NCI-H2107 treated with DMSO at 0.1 percent for 48 hours (cell line): ENCODE data around the gene SUSD6.
"Not testable (repeated sequence)": the region's sequence is repeated elsewhere in the genome, so short reads cannot be mapped to it uniquely, and the experiment has no call there.

Experiments used
- DNase-seq: peaks from one replicate; lab custom pipeline; 2025; ENCODE audit not compliant: unreplicated experiment; lab: John Stamatoyannopoulos, UW

Gene SUSD6

DNA sequence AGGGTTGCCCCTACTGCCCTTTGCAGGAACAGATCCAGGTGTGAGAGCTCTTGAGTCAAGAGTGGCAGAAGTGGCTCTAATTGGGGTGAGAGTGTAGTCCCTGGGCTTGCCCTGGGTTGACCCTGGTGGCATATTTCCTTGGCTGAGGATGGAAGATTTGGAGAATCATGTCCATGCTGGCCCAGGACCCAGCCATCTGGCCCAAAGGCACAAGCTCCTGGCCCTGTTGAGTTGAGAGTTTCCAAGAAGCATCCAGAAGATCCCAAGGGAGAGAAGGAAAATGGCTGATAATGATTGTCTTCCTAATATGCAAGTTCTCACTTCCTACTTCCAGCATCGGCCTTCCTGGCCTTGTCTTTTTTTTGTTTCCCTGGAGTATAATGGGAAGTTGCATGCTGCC is 100.1 kb downstream of the SUSD6 start:
- DNase-seq = no peak

DNA sequence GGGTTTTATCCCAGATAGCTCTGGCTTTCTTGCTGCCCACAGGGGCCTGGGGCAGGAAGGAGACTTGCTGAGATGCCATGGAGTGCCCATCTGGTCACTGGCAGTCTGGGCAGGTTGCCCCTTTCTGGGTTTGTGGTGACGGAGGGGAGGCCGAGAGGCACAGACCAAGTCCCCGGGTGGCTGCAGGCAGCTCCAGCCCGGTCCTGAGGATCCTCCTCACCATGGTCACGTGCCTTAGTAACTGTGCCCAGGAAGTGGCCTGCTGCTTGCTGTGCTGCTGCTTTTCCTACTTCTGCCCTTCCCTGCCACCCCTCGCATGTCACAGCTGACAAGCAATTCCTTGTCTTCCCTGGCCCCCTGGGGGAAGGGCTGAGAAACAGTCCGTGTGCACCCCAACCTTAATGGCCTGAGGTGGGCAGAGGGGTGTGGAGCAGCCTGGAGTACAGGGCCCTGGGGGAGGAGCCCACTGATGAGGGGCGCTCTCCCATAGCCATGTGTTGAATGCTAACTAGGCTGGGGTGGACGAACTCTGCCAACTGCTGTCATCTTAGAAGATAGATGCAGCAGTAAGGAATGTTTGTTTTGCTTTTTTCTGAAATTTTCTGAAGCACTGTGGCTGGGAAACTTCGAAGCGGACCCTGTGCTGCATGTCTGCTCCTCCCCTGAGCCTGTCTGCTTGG is 100.6 kb downstream of the SUSD6 start:
- DNase-seq = no peak

DNA sequence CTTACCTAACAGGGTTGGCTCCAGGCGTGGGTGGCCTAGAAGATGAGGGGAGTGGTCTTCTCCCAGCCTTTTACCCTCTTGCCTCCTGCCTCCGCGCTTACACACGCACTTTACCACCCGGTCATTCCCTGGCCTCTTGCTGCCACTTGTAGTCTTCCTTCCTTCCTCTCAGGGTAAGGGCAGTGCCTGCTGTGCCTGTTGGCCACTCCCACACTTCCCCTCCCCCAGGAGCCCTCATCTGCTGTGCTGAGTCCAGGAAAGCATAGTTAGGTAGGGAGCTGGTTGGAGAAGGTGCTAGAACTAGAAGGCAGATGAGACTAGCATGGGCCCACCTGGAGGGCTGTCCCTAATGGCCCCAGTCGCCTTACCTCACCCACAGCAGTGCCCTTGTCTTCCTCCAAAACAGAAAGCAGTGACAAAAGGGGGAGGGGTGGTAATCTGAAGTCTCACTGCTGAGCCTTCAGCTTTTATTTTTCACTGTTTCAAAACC is 101.2 kb downstream of the SUSD6 start:
- peak; percentile 94 for DNase-seq

DNA sequence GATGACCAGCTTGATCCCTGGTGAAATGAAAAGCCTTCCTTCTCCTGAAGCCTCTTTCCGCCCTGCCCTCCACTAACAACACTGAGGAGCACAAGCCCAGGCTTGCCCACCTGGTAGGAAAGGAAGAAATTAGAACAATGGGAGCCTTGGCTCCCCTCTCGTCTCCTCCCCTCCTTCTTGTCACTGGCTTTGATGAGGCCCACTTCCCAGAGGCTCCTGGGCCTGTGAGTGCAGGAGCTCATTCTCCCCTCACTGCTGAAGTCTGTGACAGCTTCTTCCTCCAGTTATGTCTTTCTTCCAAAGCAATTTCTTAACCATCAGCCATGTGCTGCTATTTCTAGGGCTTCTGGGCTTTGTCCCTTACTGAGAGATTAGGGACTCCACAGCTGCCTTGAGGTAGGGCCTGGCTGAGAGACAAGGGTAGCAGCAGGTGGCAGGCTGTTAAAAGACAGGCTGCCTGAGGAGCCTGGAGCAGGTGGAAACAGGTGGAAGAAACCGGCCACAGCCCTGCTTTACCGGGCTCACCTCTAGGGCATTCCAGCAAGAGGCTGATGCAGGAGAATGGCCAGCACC is 101.9 kb downstream of the SUSD6 start:
- DNase-seq = peak; percentile 96

DNA sequence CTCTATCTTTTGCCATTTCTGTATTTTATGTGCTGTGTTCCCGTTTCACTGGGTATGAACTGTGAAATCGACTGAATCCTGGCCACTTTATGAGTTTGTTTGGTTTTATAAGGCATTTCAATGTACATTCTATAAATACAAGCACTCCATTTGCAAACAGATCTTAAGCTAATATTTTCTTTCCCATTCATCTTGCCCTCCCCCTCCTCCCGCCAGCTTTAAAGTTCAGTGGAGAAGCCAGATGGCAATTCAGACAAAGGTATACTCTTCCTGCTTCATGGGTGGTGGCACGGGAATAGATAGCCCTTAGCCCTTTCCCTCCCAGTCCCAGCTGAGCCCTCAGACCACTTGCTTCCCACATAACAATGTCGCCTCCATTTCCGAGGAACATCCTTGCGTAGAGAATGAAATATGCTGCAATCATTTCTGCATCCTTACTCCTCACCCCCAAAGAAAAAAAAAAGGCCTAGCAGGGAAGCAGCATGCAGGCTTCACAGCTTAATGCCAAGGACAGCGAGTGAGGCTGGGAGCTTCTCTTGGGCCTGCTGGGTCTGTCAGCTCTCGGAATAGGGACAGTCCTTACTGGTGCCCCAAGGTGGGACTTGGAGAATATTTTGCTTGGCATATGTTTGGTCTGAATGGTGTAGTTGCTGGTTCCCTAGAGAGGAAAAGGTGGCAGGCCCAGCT is 102.7 kb downstream of the SUSD6 start:
- peak; percentile 83 for DNase-seq

DNA sequence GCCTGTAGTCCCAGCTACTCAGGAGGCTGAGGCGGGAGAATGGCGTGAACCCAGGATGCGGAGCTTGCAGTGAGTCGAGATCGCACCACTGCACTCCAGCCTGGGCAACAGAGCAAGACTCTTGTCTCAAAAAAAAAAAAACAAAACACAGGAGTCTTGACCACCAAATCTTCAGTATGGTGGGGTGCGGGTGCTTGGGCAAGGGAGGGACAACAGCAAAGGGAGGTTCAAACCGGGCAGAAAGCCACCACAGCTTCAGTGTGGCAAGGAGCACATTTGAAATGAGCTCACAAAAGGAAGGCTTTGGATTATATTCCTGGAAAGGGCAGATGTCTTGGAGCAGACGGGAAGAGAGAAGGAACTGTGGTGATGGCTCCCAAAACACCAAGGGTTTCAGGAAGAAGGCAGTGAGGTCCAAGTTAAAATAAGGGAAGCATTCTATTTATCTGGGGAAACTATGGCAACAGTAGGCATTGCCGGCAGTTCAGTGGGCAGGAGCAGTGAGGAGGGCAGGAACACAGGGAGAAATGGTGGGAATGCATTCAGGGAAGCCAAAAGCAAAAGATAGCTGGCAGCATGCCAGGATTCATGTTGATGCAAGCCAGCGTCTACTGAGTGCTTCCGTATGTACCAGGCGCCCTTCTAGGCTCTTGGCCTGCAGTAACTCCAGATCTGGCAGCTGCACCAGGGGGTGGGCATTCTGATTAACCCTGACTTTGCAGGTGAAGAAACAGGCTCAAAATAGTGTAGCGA is 104.5 kb downstream of the SUSD6 start:
- peak; percentile 97 for DNase-seq

DNA sequence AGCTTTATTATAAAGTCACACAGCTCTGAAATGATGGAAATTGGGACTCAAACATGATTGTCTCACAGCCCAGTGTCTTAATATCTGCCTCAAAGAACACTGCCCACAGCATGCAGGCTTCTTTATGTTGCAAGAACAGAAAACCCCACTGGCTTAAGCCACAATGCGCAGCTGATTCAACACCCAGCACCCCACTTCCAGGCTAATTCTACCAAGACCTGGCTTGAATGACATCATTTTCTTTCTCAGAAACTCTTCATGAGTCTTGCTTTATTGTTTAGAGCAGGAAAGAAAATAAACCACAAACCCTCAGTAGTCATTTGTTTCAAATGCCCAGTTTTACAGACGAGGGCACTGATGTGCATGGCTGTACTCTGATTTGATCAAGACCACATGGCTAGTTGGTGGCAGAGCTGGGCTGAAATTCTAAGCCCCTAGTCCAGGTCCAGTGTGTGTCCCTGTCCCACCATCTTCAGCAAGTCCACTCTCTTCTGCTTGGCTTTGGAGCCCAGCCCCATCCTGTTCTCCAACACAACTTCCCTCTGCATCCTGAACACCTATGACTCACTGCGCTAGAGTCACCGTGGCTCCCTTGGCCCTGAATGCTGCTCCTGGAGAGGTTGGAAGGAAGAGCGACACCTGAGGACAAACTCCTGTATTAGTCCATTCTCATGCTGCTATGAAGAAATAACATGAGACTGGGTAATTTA is 105.2 kb downstream of the SUSD6 start:
- DNase-seq = no peak

DNA sequence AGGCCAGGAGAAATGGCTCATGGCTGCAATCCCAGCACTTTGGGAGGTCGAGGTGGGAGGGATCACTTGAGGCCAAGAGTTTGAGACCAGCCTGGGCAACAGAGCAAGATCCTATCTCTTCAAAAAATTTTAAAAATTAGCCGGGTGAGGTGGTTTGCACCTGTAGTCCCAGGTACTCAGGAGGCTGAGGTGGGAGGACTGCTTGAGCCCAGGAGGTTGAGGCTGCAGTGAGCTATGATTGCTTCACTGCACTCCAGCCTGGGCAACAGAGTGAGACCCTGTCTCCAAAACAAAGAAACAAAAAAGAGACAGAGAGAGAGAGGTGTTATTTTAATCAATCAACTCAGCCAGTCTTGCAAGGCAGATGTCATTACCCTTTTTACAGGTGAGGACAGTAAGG is 107.2 kb downstream of the SUSD6 start:
- DNase-seq = not testable (repeated sequence)

DNA sequence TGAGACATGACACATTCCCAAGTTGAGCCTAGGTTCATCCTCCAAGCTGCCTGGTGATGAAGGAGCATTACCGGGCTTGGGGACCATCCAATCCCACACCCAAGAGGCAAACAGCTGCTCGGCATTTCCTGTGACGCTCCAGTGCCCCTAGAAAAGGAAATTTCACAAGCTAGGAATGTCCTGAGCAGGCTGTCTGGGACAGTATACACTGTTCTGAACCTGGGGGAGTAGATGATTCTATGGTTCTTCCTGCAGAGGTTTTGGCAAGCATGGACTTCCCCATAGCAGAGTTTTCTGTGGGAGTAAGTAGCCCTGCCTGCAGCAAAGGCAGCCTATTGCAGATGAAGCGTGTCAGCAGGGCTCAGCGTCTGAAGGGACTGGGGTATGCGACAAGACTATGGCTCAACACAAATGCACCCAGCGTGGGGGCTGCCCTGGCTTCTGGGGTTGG is 108.1 kb downstream of the SUSD6 start:
- no peak for DNase-seq

DNA sequence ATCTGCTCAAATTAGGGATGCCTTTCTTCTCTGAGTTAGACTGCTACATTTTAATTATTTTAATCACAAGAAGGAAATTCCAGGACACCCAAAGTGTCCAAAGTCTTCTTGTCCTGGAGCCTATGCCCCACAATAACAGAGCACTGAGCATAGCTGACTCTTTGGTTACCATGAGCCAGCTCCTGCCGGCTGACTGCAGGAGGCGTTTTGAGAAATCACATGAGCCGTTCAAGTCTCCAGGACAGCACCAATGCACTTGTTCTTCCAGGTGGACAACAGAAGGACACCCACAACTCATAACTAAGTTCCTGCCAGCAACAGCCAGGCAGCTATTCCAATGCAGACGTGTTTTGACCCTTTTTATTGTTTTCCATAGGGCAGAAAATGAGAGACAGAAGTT is 109.5 kb downstream of the SUSD6 start:
- DNase-seq = no peak

DNA sequence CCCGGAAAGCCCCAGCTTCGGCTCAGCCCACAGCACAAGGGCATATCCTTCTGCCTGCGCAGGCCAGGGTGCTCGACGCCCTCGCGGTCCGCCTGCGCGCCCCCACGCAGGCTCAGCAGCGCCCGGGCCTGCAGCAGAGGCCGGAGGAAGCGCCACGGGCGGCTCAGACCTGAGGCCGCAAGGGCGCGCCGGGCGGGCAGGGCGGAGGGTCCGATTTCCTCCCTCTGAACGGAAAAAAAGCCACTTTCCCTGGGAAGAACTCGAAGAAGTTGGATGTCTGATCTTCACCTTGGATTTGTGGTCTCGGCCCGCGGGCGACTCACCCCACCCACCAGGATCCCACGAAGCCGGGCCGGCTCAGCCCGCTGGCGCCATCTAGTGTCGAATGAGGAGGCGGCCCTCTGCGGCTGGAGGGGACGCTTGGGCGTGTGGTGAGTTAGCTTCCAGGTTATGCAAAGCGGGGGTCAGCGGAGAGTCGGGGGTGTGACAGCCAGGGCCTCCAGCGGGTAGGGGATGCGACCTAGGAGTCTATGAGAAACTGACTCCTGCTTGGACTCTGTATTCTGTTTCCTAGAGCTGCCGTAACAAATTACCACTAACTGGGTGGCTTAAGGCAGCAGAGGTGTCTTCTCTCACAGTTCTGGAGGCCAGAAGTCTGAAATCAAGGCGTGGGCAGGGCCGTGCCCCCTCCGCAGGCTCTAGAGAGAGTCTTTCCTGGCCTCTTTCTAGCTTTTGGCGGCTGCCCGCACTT is 115.5 kb downstream of the SUSD6 start:
- peak; percentile 45 for DNase-seq

DNA sequence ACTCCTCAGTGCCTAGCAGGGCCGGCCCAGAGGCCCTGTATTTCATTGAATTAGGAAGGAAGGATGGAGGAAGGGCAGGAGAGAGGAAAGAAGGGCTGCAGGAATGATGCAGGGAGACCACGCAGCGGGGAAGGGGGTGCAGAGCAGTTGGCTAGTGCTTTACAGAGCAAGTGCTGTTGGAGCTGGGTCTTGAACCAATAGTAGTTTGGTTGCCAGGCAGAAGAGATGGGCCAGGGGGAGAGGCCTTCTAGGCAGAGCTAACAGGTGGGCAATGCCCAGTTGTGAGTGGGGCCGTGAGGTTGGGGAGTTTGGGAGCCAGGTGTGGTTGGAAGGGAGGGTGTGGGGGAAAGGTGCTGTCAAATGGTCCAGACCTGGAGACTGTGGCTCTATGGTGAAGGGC is 116.5 kb downstream of the SUSD6 start:
- DNase-seq = no peak

DNA sequence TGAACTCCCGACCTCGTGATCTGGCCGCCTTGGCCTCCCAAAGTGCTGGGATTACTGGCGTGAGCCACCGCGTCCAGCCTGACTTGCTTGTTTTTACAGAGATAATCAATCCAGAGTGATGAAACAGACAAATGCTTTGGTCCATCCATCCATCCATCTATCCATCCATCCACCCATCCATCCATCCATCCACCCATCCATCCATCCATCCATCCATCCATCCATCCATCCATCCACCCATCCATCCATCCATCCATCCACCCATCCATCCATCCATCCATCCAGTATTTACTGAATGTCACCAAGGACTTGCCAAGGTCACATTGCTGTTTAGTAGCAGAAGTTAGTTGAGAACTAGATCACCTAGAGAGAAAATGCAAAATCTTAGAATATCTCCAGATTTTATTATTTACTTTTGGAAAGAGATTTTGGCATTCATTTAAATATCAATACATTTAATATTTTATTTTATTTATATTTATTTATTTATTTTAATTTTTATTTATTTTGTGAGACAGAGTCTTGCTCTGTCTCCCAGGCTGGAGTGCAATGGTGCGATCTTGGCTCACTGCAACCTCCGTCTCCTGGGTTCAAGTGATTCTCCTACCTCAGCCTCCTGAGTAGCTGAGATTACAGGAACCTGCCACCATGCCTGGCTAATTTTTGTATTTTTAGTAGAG is 120.7 kb downstream of the SUSD6 start:
- DNase-seq = not testable (repeated sequence)

DNA sequence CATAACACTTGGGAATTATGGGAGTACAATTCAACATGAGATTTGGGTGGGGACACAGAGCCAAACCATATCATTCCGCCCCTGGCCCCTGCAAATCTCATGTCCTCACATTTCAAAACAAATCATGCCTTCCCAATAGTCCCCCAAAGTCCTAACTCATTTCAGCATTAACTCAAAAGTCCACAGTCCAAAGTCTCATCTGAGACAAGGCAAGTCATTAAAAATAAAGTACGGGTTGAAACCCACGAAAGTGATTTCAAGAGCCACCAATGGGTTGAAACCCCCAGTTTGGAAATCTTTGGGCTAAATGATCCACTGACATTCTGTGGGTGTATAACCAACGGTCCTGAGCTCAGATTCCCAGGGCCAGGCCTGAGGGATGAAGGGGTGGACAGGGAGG is 125.0 kb downstream of the SUSD6 start:
- DNase-seq = not testable (repeated sequence)

DNA sequence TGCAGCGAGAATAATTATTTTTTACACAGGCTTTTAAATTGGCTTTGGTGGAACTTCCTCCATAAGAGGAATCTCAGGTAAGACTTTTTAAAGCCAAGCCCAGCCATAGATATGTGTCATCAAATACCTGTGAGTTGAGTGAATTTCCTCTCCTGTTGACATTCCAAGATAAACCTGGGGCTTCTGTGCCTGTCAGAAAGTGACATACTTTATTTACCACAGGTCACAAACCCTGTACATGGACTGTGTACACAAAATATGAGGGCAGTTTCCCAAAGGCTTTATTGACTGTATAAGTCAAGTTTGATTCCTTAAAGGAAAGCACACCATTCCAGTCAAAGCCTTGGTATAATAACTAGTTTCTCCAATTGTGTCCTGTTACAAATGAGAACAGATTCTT is 129.7 kb downstream of the SUSD6 start:
- no peak for DNase-seq

DNA sequence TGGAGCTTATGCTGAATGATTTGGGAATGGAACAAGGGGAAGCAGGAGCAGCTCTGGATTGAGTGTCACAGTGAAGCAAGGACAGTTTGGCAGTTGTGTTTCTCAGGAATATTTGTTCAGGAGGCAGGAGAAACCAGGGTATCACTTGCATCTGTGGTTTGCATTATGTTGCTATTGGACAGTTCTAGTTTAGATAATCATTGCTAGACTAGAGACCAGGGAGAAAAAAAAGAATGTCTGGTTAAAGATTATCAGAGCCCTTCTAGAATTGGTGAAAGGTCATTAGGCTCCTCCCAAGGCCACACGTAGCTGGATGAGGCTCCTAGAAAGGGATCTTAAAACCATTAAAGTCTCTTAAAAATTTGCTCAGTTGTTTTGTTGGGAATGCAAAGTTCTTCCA is 138.6 kb downstream of the SUSD6 start:
- no peak for DNase-seq

DNA sequence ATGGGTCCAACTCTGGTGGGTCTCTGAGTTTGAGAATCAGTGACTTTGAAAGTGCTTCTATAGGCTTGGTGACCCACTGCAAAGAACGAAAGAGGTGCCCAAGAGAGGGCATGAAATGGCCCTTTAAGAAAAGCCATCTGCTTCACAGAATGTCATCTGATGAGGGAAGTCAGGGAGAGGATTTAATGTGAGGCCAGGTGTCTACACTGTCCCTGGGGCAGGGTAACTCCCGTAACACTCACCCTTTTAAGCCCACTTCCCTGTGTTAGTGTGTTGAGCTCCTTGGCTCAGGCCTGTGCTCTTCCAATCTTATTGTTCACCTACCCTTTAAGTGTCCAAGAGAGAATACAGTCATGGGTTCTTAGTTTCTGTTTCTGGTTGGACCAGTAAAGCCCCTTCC is 139.1 kb downstream of the SUSD6 start:
- DNase-seq = no peak

DNA sequence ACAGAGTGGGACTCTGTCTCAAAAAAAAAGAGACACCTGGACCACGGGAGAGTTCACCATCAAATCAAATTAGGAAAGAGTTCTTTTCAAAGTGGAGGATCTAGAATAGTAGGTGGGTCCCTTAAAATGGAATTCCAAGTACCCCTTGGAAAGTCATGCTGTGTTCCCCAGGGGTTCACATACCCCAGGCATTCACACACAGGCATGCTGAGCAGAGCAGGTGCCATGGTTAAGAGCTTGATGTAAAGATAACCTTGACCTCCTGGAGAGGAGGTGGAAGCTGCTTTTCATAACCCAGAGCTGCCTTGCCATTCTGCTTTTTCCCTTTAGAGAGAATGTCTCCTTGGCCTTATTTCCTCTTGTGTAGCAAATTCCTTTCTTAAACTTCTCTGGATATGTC is 141.4 kb downstream of the SUSD6 start:
- DNase-seq = no peak

DNA sequence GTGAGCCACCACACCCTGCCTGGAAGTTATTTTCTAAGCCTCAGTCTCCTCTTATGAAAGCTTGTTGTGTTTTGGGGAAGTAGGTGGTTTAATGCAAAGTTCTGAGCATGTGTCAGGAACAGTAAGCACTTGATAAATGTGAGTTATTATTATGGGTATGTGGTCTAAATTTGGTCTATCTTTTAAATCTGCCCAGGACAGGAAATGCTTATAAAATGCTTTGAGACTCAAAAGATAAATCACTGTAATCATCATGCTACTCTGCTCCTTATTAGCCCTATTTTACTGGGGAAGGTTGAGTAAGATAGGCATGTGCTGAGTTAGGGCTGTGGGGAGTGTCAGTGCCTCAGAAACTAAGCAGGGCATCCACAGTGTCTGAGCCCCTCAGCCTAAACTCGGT is 142.5 kb downstream of the SUSD6 start:
- DNase-seq = no peak

DNA sequence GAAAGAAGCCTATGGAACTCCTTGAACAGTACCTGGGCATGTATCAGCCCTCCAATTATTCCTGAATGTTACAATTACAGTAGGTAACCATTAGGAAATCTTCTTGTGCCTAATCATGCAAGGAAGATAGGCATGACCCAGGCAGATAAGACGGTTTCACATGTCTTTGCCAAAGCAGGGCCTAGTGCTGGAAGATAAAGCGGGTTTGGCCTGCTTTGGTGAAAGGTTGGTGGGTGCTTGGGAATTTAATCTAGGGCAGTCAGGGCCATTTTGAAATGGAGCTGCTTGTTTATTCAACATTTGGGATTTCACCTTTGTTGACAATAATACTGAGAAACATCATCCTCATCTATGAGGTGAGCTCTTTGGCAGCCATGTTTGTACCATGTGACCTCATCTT is 143.1 kb downstream of the SUSD6 start:
- no peak for DNase-seq
